Upper lobe of right lung (tissue), 1 donor: ENCODE results near the gene CDC45. TPM values are rescaled to one million over a fixed set of nuclear protein-coding genes. Genes with fewer than 3 reads are reported as not detected.

Experiments used
- ATAC-seq: fragments of 200-7000 bp; cut with Tn5 transposase; one replicate; pipeline ENCODE4 v1.9.1; 2020; ENCODE audit warnings: mild to moderate bottlenecking, moderate library complexity
- DNase-seq: peaks from one replicate; pipeline ENCODE4 v3.0.0-alpha.2; 2020
- H3K27ac ChIP-seq: fragments of 200-600 bp; one replicate; pipeline ENCODE4 v1.8.0; 2022
- H3K27me3 ChIP-seq: fragments of 200-600 bp; one replicate; pipeline ENCODE4 v1.8.0; 2022; ENCODE audit warnings: mild to moderate bottlenecking
- H3K36me3 ChIP-seq: fragments of 200-600 bp; one replicate; pipeline ENCODE4 v1.8.0; 2022
- H3K4me1 ChIP-seq: fragments of 200-600 bp; one replicate; pipeline ENCODE4 v1.8.0; 2022
- H3K4me3 ChIP-seq: fragments of 200-600 bp; one replicate; pipeline ENCODE4 v1.8.0; 2022; ENCODE audit warnings: mild to moderate bottlenecking
- H3K9me3 ChIP-seq: fragments of 200-600 bp; one replicate; pipeline ENCODE4 v1.8.0; 2022
- intact Hi-C: fragments of 100-400 bp; cut with DNase I; formaldehyde crosslinking; loops from one replicate; pipeline ENCODE4 v1.11.0; 2022
- total RNA-seq: library from RNA; stranded (reverse); fragmentation: NEBNext Ultra II Directional; extraction: Animal tissue kit (Norgen Biotek cat#: 25700); gene quantifications from one replicate; pipeline ENCODE4 v1.2.1, GENCODE V29; 2021
- TF ChIP-seq, protein P1 (sequence below): fragments of 200-600 bp; IDR thresholded peaks from one replicate; pipeline ENCODE4 v1.8.0; 2022; ENCODE audit warnings: antibody characterized with exemption
- donor health status: DM: no; HTN: yes; CAD: no; lungs with severe emphysema.

The CDC45 gene
- total RNA-seq, 1 donor from 2014 or later: 0.58 TPM

DNA sequence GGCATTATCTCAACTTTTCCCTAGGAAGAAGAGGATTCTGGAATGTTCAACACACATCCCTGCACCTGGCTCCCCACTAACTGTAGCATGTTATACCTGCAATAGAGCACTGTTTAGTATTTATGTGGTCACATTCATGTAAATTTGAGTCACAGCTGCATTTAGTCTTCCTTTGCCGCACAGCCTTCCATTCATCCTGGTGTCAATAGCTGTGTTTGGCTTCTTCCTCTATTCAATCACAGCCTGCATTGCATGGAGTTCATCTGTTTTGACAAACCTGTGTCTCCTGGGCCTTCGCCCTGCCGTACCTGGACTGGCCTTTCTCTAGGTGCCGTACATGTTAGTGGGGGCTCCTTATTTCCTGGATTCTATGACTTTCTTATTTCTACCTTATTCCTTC, 28.1 kb upstream of the CDC45 start:
- Histone ChIP-seq H3K9me3 (no peaks in the 10 kb centered on the region), H3K4me3 (no peak overlapping the region), H3K27ac (no peak overlapping the region), H3K4me1 (peaks cover 8% of the 10 kb centered on the region), H3K36me3 (peaks cover 45% of the 10 kb centered on the region), H3K27me3 (no peaks in the 10 kb centered on the region)
- no peak for ATAC-seq
- TF ChIP-seq, protein P1, sequence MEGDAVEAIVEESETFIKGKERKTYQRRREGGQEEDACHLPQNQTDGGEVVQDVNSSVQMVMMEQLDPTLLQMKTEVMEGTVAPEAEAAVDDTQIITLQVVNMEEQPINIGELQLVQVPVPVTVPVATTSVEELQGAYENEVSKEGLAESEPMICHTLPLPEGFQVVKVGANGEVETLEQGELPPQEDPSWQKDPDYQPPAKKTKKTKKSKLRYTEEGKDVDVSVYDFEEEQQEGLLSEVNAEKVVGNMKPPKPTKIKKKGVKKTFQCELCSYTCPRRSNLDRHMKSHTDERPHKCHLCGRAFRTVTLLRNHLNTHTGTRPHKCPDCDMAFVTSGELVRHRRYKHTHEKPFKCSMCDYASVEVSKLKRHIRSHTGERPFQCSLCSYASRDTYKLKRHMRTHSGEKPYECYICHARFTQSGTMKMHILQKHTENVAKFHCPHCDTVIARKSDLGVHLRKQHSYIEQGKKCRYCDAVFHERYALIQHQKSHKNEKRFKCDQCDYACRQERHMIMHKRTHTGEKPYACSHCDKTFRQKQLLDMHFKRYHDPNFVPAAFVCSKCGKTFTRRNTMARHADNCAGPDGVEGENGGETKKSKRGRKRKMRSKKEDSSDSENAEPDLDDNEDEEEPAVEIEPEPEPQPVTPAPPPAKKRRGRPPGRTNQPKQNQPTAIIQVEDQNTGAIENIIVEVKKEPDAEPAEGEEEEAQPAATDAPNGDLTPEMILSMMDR: no peak
- intact Hi-C loops: no loop called here
- DNase-seq: no peak

DNA sequence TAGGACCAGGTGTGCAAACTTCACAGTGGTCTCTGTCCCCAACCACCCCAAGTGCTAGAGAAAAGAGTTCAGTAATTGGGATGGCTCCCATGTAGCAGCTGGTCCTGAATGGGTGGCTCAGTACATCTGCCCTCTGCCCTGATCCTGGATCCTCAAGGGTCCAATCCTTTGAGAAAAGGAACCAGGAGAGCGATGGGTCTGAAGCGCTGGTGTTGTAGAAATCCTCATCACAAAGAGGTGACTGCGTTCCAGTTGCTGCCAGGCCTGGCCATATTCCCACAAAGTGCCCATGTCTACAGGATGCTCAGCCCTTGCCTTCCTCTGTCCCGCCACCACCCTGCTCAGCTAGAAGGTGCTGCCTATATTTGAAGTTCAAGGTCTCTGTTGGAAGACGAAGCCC, 26.0 kb upstream of the CDC45 start:
- DNase-seq (no peak), ATAC-seq (no peak)
- intact Hi-C loops: no loop called here
- Histone ChIP-seq H3K9me3 (no peaks in the 10 kb centered on the region), H3K27ac (no peak overlapping the region), H3K27me3 (no peaks in the 10 kb centered on the region), H3K36me3 (peaks cover 65% of the 10 kb centered on the region), H3K4me1 (no peaks in the 10 kb centered on the region), H3K4me3 (no peak overlapping the region)
- TF ChIP-seq, protein P1: no peak

DNA sequence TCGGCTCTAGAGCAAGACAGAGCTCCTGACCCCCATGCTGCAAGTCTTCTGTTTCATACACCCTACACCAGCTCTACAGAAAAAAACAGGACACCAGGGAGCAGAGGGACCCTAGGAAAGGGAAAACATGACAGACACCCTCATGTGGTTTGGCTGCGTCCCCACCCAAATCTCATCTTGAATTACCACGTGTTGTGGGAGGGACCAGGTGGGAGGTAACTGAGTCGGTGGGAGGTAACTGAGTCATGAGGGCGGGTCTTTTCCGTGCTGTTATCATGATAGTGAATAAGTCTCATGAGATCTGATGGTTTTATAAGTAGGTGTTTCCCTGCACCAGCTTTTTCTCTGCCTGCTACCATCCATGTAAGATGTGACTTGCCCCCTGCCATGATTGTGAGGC, 25.6 kb upstream of the CDC45 start:
- TF ChIP-seq, protein P1: no peak
- ATAC-seq (no peak), DNase-seq (no peak)
- H3K9me3 ChIP-seq: no peaks in the 10 kb centered on the region
- no peak overlapping the region for H3K27ac ChIP-seq
- no peaks in the 10 kb centered on the region for H3K4me1 ChIP-seq
- H3K4me3 ChIP-seq: no peak overlapping the region
- H3K36me3 ChIP-seq: peaks cover 68% of the 10 kb centered on the region
- intact Hi-C loops: no loop called here
- no peaks in the 10 kb centered on the region for H3K27me3 ChIP-seq

DNA sequence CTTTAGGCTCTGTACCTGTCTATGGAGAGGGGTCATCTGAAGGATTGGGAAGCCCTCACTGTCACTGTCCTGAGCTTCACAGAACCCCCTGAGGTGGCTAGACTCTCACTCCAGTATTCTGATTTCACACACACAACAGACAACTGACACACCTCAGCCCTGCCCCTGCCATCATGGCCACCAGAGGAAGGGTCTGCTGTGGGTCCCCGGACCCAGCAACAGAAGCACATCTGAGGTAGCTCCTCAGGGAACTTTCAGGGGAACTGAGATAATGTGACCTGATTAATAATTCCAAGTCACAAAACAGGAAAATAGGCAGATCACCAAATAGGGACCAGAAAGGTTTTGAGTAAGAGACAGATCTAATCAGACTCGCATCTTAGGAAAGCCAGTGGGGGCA, 24.7 kb upstream of the CDC45 start:
- Histone ChIP-seq H3K4me3 (no peak overlapping the region), H3K36me3 (peaks cover 75% of the 10 kb centered on the region)
- TF ChIP-seq, protein P1: no peak

DNA sequence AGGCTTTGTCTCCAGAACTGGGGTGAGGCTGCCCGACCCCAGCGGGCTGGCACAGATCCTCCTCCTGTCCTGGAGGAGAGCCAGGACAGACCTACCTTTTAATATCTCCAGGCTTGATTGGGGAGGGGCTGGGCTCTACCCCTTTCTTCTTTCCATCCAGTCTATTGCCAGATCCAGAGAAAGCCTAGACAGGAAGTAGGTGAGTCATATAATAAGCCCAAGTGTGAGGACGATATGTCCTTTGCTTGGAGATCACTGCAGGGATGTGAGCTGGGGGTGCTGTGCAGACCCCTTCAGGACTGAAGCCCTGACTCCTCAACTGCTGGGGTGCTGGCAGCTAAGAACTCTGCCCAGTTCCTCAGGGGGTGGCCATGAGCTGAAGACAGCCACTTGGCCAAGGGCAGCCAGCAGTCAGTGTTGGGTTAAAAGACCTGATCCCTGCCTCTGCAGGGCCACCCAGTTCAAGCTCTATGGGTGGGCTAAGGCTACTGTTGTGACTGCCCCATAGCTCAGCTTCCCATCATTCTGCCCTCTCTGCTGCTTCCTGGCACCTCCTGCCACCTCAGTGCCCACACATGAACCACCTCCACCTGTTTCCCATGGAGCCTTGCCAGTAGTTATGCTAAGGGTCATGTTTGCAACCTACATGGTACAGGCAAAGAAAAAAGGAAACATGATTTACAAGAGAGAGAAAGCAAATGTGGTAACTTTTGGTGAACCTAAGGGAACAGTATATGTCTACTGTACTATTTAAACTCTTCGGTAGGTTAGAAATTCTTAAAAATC, 23.9 kb upstream of the CDC45 start:
- Histone ChIP-seq H3K4me1 (no peaks in the 10 kb centered on the region), H3K27me3 (no peaks in the 10 kb centered on the region), H3K27ac (no peak overlapping the region), H3K4me3 (no peak overlapping the region), H3K9me3 (no peaks in the 10 kb centered on the region), H3K36me3 (peaks cover 82% of the 10 kb centered on the region)
- DNase-seq: no peak
- no peak for ATAC-seq
- intact Hi-C loops: no loop called here
- TF ChIP-seq, protein P1: no peak

More for the DNA sequence above, 24.7 kb upstream of the CDC45 start:
- Histone ChIP-seq H3K9me3 (no peaks in the 10 kb centered on the region), H3K4me1 (no peaks in the 10 kb centered on the region), H3K27me3 (no peaks in the 10 kb centered on the region), H3K27ac (no peak overlapping the region)
- intact Hi-C loops: no loop called here
- ATAC-seq (no peak), DNase-seq (no peak)
